GM18508 (cell line): ENCODE measurements around the gene CAB39L.

Experiments
- ATAC-seq: cut with Tn5 transposase; IDR thresholded peaks from one replicate; pipeline ENCODE4 v1.9.1; 2021; ENCODE audit warnings: moderate number of reproducible peaks; ENCODE audit not compliant: insufficient read depth, unreplicated experiment

Gene CAB39L

GRCh38 chr13:49443704-49444523 is at the start of gene CAB39L, which contains the start of gene SETDB2:
Gene CAB39L (minus strand): TSS chr13:49444064. CDS start chr13:49382910, 61,154 bp downstream.
Gene SETDB2 (plus strand): TSS chr13:49444274. CDS start chr13:49451894, 7,620 bp downstream.
- peak; percentile 89 for ATAC-seq

GRCh38 chr13:49488563-49488962 is 44.7 kb upstream of the CAB39L start:
- ATAC-seq, result no peak

GRCh38 chr13:49481788-49482187 is 37.9 kb upstream of the CAB39L start:
- no peak for ATAC-seq

GRCh38 chr13:49476529-49476928 is 32.7 kb upstream of the CAB39L start:
- ATAC-seq, result no peak

GRCh38 chr13:49472186-49472585 is 28.3 kb upstream of the CAB39L start:
- ATAC-seq, result no peak

- ATAC-seq, result no peak
Measured at GRCh38 chr13:49466292-49466838, 22.5 kb upstream of the CAB39L start.

- no peak for ATAC-seq
Measured at GRCh38 chr13:49464621-49465325, 20.9 kb upstream of the CAB39L start.

GRCh38 chr13:49464085-49464484 is 20.2 kb upstream of the CAB39L start:
- no peak for ATAC-seq

GRCh38 chr13:49459580-49459979 is 15.7 kb upstream of the CAB39L start:
- ATAC-seq, result no peak

GRCh38 chr13:49457221-49457620 is 13.4 kb upstream of the CAB39L start:
- ATAC-seq, result no peak

GRCh38 chr13:49456156-49456555 is 12.3 kb upstream of the CAB39L start:
- no peak for ATAC-seq

- ATAC-seq, result no peak
Measured at GRCh38 chr13:49455007-49455398, 11.1 kb upstream of the CAB39L start.

GRCh38 chr13:49454388-49455006 is 10.6 kb upstream of the CAB39L start:
- peak; percentile 75 for ATAC-seq

GRCh38 chr13:49453465-49453864 is 9.6 kb upstream of the CAB39L start:
- ATAC-seq, result no peak

- ATAC-seq, result no peak
Measured at GRCh38 chr13:49452725-49453457, 9.0 kb upstream of the CAB39L start.

- ATAC-seq, result no peak
Measured at GRCh38 chr13:49450105-49450819, 6.4 kb upstream of the CAB39L start.

GRCh38 chr13:49448753-49449152 is 4.9 kb upstream of the CAB39L start:
- no peak for ATAC-seq

- no peak for ATAC-seq
Measured at GRCh38 chr13:49446473-49446872, 2.6 kb upstream of the CAB39L start.
